A673 (cell line): ENCODE results near the gene TTLL11.
"Not testable (repeated sequence)": the region's sequence is repeated elsewhere in the genome, so short reads cannot be mapped to it uniquely, and the experiment has no call there.

Experiments used
- CTCF ChIP-seq: fragments of 300-800, 200-600 bp; sonication (generic); conservative IDR thresholded peaks from 2 replicates; pipeline ENCODE4 v1.5.1; 2017; ENCODE audit warnings: low read depth, mild to moderate bottlenecking, antibody characterized with exemption, low read length, moderate library complexity, mixed read lengths
- EZH2 ChIP-seq: fragments of 200-600 bp; sonication (generic); IDR thresholded peaks from 2 replicates; pipeline ENCODE4 v1.6.1; 2017; ENCODE audit warnings: borderline replicate concordance, low read depth, mild to moderate bottlenecking, mixed read lengths, antibody characterized with exemption, low read length; ENCODE audit not compliant: poor library complexity, severe bottlenecking

GRCh38 chr9:121980665-121981064 is 112.4 kb downstream of the TTLL11 start:
- TF ChIP-seq CTCF, EZH2: not testable (repeated sequence)
